Neural cell (in vitro differentiated cells): ENCODE data around the gene DMTF1.

ENCODE experiments used
- EP300 ChIP-seq: fragments of 450-650 bp; conservative IDR thresholded peaks from 2 replicates; pipeline ENCODE4 v1.6.1; 2014; ENCODE audit warnings: antibody characterized with exemption, mild to moderate bottlenecking, moderate library complexity; ENCODE audit not compliant: poor library complexity, severe bottlenecking
- EZH2 ChIP-seq: fragments of 200-600, 300-800 bp; shearing (Covaris generic), sonication (generic); IDR thresholded peaks from 2 replicates; pipeline ENCODE4 v1.6.1; 2014; ENCODE audit warnings: antibody characterized with exemption, low read length, borderline replicate concordance, mild to moderate bottlenecking; ENCODE audit not compliant: insufficient read depth, poor library complexity, severe bottlenecking
- MXI1 ChIP-seq: fragments of 450-650 bp; conservative IDR thresholded peaks from 2 replicates; pipeline ENCODE4 v1.6.1; 2014; ENCODE audit warnings: antibody characterized with exemption, mild to moderate bottlenecking; ENCODE audit not compliant: poor library complexity, severe bottlenecking
- POLR2AphosphoS5 ChIP-seq: IDR thresholded peaks from 2 replicates; pipeline ENCODE4 v1.6.1; 2012
- RAD21 ChIP-seq: fragments of 450-650 bp; conservative IDR thresholded peaks from 2 replicates; pipeline ENCODE4 v1.6.1; 2014; ENCODE audit warnings: antibody characterized with exemption, mild to moderate bottlenecking, moderate library complexity
- REST ChIP-seq: IDR thresholded peaks from 2 replicates; pipeline ENCODE4 v1.6.1; 2012; ENCODE audit warnings: borderline replicate concordance
- SMC3 ChIP-seq: fragments of 450-650 bp; conservative IDR thresholded peaks from 2 replicates; pipeline ENCODE4 v1.6.1; 2014; ENCODE audit warnings: antibody characterized with exemption, mild to moderate bottlenecking, moderate library complexity; ENCODE audit not compliant: poor library complexity
- TAF1 ChIP-seq: IDR thresholded peaks from 2 replicates; pipeline ENCODE4 v1.6.1; 2012; ENCODE audit warnings: low read depth
- TF ChIP-seq, protein P1 (sequence below): fragments of 450-650 bp; IDR thresholded peaks from 2 replicates; pipeline ENCODE4 v1.5.1; 2014; ENCODE audit warnings: antibody characterized with exemption, mild to moderate bottlenecking, moderate library complexity; ENCODE audit not compliant: poor library complexity, severe bottlenecking

GRCh38 chr7:87217983-87218653 is 65.9 kb downstream of the DMTF1 start:
- TF ChIP-seq, protein P1, sequence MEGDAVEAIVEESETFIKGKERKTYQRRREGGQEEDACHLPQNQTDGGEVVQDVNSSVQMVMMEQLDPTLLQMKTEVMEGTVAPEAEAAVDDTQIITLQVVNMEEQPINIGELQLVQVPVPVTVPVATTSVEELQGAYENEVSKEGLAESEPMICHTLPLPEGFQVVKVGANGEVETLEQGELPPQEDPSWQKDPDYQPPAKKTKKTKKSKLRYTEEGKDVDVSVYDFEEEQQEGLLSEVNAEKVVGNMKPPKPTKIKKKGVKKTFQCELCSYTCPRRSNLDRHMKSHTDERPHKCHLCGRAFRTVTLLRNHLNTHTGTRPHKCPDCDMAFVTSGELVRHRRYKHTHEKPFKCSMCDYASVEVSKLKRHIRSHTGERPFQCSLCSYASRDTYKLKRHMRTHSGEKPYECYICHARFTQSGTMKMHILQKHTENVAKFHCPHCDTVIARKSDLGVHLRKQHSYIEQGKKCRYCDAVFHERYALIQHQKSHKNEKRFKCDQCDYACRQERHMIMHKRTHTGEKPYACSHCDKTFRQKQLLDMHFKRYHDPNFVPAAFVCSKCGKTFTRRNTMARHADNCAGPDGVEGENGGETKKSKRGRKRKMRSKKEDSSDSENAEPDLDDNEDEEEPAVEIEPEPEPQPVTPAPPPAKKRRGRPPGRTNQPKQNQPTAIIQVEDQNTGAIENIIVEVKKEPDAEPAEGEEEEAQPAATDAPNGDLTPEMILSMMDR, result no peak
- no peak for TF ChIP-seq EZH2
- TF ChIP-seq MXI1, result no peak
- TF ChIP-seq EP300, result no peak
- TF ChIP-seq POLR2AphosphoS5, result no peak
- TF ChIP-seq REST, result no peak
- no peak for TF ChIP-seq RAD21
- TF ChIP-seq SMC3, result no peak
- no peak for TF ChIP-seq TAF1
